K562 (cell line): Measurements from ENCODE around the gene MAN2A1. TPM values are rescaled to one million over a fixed set of nuclear protein-coding genes. Genes with fewer than 3 reads are reported as not detected.

Source experiments
- EP400 ChIP-seq: fragments of 450-650 bp; IDR thresholded peaks from 2 replicates; pipeline ENCODE4 v1.6.1; 2017; ENCODE audit warnings: antibody characterized with exemption, mild to moderate bottlenecking, moderate library complexity
- GABPB1 ChIP-seq: sonication (generic); formaldehyde crosslinking; IDR thresholded peaks from 2 replicates; pipeline ENCODE4 v1.8.0; 2022; ENCODE audit warnings: mild to moderate bottlenecking, missing genetic modification reagents
- KAT8 ChIP-seq: fragments of 450-650 bp; IDR thresholded peaks from 2 replicates; pipeline ENCODE4 v1.6.1; 2016; ENCODE audit warnings: low read depth, mild to moderate bottlenecking
- NR2C2 ChIP-seq, 2 experiments: fragments of 200-800 bp in 1 of 2; sonication (Bioruptor generic) in 1 of 2; sonication (generic) in 1 of 2; formaldehyde crosslinking in 1 of 2; IDR thresholded peaks; 2 replicates each; pipeline versions ENCODE4 v1.6.1 to v1.8.0; 2016 to 2022; ENCODE audit warnings: mild to moderate bottlenecking in 1 of 2, missing compliant biosample characterization in 1 of 2, missing genetic modification characterization in 1 of 2, missing genetic modification reagents in 1 of 2
- POLR2A ChIP-seq: fragments of 450-650 bp; conservative IDR thresholded peaks from 2 replicates; pipeline ENCODE4 v1.6.1; 2016
- SMC3 ChIP-seq: conservative IDR thresholded peaks from 2 replicates; pipeline ENCODE4 v1.6.1; 2011; ENCODE audit warnings: low read depth, low read length, improper control_type of control experiment; ENCODE audit not compliant: insufficient read depth
- STAT6 ChIP-seq: sonication (generic); formaldehyde crosslinking; IDR thresholded peaks from 2 replicates; pipeline ENCODE4 v1.8.1; 2023; ENCODE audit warnings: mild to moderate bottlenecking, missing genetic modification reagents
- polyA plus RNA-seq, 8 experiments: library from polyadenylated mRNA; depleted of rRNA in 4 of 8; stranded (reverse) in 5 of 8; unstranded in 3 of 8; fragments of >200 nt; fragmentation: Nextera tagmentation in 2 of 8; fragmentation: Illumina TruSeq in 1 of 8; extraction: Ambion mirVana in 2 of 8; extraction: Trizol in 1 of 8; gene quantifications; 2 replicates each; pipeline versions ENCODE4 v1.2.1 to v1.2.3, GENCODE V29; 2011 to 2014; ENCODE audit warnings: inconsistent platforms in 1 of 8, missing spikeins in 1 of 8
- total RNA-seq, 7 experiments: library from RNA; depleted of rRNA in 6 of 7; stranded (reverse); fragments of >200 nt in 6 of 7; fragmentation: Illumina TruSeq in 2 of 7; extraction: Trizol in 2 of 7; gene quantifications; 2 replicates each; pipeline versions ENCODE4 v1.2.1 to v1.2.3, GENCODE V29; 2011 to 2021; ENCODE audit warnings: low replicate concordance in 1 of 7
- TF ChIP-seq, protein P1 (sequence below): sonication (generic); formaldehyde crosslinking; IDR thresholded peaks from 2 replicates; pipeline ENCODE4 v1.8.0; 2023; ENCODE audit warnings: missing genetic modification reagents, mild to moderate bottlenecking, borderline replicate concordance

The MAN2A1 gene
- total and polyA plus RNA-seq, 9 of the 15 experiments (the other 6 are each of a cell fraction or from before 2014, with no cell fraction given): 5.2 to 32.0 (median 19.8) TPM

- TF ChIP-seq STAT6 (CRISPR knock-in tag) (no peak), NR2C2 (CRISPR knock-in tag; IDR thresholded peaks at IDR 0.05) (no peak), NR2C2 (tag; IDR thresholded peaks at IDR 0.05) (0 out of 2 replicates have a peak, but pooled peaks have one; percentile 10), KAT8 (no peak), POLR2A (peak; percentile 28; the same call in 1 of the 2 replicates), GABPB1 (CRISPR knock-in tag) (peak; percentile 37; the same call in 1 of the 2 replicates), EP400 (peak; percentile 33; the same call in 1 of the 2 replicates), SMC3 (no peak)
- TF ChIP-seq, protein P1, sequence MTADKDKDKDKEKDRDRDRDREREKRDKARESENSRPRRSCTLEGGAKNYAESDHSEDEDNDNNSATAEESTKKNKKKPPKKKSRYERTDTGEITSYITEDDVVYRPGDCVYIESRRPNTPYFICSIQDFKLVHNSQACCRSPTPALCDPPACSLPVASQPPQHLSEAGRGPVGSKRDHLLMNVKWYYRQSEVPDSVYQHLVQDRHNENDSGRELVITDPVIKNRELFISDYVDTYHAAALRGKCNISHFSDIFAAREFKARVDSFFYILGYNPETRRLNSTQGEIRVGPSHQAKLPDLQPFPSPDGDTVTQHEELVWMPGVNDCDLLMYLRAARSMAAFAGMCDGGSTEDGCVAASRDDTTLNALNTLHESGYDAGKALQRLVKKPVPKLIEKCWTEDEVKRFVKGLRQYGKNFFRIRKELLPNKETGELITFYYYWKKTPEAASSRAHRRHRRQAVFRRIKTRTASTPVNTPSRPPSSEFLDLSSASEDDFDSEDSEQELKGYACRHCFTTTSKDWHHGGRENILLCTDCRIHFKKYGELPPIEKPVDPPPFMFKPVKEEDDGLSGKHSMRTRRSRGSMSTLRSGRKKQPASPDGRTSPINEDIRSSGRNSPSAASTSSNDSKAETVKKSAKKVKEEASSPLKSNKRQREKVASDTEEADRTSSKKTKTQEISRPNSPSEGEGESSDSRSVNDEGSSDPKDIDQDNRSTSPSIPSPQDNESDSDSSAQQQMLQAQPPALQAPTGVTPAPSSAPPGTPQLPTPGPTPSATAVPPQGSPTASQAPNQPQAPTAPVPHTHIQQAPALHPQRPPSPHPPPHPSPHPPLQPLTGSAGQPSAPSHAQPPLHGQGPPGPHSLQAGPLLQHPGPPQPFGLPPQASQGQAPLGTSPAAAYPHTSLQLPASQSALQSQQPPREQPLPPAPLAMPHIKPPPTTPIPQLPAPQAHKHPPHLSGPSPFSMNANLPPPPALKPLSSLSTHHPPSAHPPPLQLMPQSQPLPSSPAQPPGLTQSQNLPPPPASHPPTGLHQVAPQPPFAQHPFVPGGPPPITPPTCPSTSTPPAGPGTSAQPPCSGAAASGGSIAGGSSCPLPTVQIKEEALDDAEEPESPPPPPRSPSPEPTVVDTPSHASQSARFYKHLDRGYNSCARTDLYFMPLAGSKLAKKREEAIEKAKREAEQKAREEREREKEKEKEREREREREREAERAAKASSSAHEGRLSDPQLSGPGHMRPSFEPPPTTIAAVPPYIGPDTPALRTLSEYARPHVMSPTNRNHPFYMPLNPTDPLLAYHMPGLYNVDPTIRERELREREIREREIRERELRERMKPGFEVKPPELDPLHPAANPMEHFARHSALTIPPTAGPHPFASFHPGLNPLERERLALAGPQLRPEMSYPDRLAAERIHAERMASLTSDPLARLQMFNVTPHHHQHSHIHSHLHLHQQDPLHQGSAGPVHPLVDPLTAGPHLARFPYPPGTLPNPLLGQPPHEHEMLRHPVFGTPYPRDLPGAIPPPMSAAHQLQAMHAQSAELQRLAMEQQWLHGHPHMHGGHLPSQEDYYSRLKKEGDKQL (CRISPR knock-in tag): 0 out of 2 replicates have a peak, but pooled peaks have one; percentile 64
Observed at GRCh38 chr5:109689740-109690241, at the start of gene MAN2A1 (continued).
